SH-SY5Y (cell line): ENCODE results near the gene CCDC185.

Experiments
- GATA2 ChIP-seq: IDR thresholded peaks from 2 replicates; pipeline ENCODE4 v1.6.1; 2011; ENCODE audit warnings: mild to moderate bottlenecking, low read depth, low read length
- GATA3 ChIP-seq: IDR thresholded peaks from 2 replicates; pipeline ENCODE4 v1.6.1; 2011; ENCODE audit warnings: low read depth, mild to moderate bottlenecking, low read length, moderate library complexity

- TF ChIP-seq GATA2 (no peak), GATA3 (no peak)
These were observed 14.5 kb upstream of the CCDC185 start for GRCh38 chr1:223378754-223379153.
